GM19395 (cell line): Measurements from ENCODE around the gene TAF11L10.
"Not testable (repeated sequence)": the region's sequence is repeated elsewhere in the genome, so short reads cannot be mapped to it uniquely, and the experiment has no call there.

ENCODE experiments used
- ATAC-seq: cut with Tn5 transposase; IDR thresholded peaks from one replicate; pipeline ENCODE4 v1.9.1; 2021; ENCODE audit warnings: mild to moderate bottlenecking, moderate library complexity; ENCODE audit not compliant: unreplicated experiment

The TAF11L10 gene

DNA sequence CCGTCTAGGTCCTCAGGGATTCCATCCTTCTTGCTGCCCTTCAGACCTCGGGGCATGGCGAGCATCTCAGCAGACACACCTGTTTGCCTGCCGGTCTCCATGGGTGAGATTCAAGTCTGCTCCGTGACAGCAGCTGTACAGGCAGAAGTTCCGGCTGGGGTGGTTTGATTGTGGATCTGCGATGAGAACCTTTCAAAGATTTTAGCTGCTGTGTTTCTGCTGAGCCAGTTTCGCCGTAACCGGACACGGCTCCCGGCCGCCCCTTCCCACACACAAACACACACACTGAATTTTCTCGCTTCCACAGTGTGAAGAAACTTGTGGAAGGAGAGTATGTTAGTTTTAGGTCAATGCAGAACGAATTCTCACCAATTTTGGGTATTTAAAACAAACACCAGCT, at the start of gene TAF11L10:
TAF11L10 (minus strand) TSS at position 101 of the 400 bp plus-strand sequence.
- ATAC-seq: not testable (repeated sequence)

DNA sequence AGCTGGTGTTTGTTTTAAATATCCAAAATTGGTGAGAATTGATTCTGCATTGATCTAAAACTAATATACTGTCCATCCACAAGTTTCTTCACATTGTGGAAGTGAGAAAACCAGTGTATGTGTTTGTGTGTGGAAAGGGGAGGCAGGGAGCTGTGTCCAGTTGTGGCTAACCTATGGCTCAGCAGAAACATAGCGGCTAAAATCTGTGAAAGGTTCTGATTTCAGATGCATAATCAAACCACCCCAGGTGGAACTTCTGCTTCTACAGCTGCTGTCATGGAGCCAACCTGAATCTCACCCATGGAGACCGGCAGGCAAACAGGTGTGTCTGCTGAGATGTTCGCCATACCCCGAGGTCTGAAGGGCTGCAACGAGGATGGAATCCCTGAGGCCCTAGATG, 36.5 kb upstream of the TAF11L10 start, which contains the start of gene TAF11L14:
TAF11L14 (plus strand) TSS at position 301 of the 400 bp plus-strand sequence.
- no peak for ATAC-seq

DNA sequence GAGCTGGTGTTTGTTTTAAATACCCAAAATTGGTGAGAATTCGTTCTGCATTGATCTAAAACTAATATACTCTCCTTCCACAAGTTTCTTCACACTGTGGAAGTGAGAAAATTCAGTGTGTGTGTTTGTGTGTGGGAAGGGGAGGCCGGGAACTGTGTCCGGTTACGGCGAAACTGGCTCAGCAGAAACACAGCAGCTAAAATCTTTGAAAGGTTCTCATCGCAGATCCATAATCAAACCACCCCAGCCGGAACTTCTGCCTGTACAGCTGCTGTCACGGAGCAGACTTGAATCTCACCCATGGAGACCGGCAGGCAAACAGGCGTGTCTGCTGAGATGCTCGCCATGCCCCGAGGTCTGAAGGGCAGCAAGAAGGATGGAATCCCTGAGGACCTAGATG, 34.2 kb upstream of the TAF11L10 start, which contains the start of gene TAF11L13:
TAF11L13 (plus strand) TSS at position 301 of the 400 bp plus-strand sequence.
- not testable (repeated sequence) for ATAC-seq

- ATAC-seq: no peak
These were observed 28.1 kb upstream of the TAF11L10 start for GRCh38 chr5:17625686-17626085.

- no peak for ATAC-seq
These were observed 23.0 kb upstream of the TAF11L10 start for GRCh38 chr5:17620627-17621026.

- no peak for ATAC-seq
These were observed 21.7 kb upstream of the TAF11L10 start for GRCh38 chr5:17619354-17619753.

DNA sequence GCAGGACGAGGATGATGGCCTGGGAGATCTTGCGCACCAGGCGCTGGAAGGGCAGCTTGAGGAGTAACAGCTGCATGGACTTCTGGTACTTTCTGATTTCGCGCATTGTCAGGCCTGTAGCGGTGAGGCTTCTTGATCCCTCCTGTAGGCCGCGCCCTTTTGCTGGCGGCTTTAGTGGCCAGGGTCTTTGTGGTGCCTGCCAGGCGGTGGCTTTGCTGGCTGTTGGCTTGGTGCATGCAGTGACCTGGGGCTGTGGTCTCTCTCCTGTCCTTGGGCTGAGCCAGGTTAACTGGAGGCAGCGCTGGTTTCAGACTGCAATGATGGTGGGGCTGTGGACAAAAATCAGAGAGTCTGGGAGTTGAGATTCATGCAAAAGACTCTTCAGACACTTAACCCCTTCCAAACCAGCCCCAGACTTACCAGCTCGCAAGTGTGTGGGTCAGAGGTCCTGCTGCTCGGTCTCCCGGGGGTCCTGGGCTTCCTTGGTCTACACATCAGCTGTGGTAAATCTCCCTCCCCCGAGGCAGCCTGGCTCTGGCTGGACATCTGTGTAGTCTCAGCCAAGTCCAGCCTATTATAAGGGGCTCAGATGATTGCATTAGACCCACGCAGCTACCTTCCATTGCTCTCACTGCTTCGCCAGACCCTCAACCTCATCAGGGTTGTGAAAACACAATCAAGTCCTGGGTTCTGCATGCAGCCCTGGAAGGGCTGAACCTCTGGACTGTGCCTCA, 17.4 kb upstream of the TAF11L10 start:
- no peak for ATAC-seq

- ATAC-seq: not testable (repeated sequence)
These were observed 12.5 kb upstream of the TAF11L10 start, which contains the start of gene TAF11L12 for GRCh38 chr5:17610092-17610491. Gene TAF11L12 (plus strand): TSS chr5:17610392.

DNA sequence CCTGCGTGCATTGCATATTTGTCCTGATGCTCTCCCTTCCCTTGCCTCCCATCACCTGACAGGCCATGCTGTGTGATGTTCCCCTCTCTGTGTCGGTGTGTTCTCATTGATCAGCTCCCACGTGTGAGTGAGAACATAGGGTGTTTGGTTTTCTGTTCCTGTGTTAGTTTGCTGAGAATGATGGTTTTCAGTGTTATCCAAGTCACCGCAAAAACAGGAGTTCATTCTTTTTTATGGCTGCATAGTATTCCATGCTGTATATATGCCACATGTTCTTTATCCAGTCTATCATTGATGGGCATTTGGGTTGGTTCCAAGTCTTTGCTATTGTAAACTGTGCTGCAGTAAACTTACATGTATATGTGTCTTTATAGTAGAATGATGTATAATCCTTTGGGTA, 9.8 kb upstream of the TAF11L10 start:
- ATAC-seq: not testable (repeated sequence)

DNA sequence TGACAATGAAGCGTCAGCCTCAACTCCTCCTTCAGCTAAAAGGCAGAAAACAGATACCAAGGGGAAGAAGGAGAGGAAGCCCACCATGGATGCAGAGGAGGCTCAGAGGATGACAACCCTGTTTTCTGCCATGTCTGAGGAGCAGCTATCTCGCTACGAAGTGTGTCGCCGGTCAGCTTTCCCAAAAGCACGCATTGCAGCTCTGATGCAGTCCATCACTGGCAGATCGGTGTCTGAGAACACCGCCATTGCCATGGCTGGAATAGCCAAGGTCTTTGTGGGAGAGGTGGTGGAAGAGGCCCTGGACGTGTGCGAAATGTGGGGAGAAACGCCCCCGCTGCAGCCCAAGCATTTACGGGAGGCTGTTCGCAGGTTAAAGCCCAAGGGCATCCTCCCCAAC, 7.3 kb upstream of the TAF11L10 start:
- ATAC-seq: no peak

GRCh38 chr5:17603880-17604279, 6.3 kb upstream of the TAF11L10 start, which contains the start of gene TAF11L11:
Gene TAF11L11 (plus strand): TSS chr5:17604183.
- ATAC-seq: not testable (repeated sequence)

GRCh38 chr5:17594255-17594654, 3.4 kb downstream of the TAF11L10 start, which contains the start of gene TAF11L9:
Gene TAF11L9 (minus strand): TSS chr5:17594394.
- ATAC-seq: not testable (repeated sequence)

GRCh38 chr5:17590860-17591259, 6.8 kb downstream of the TAF11L10 start, which contains the start of gene TAF11L8:
Gene TAF11L8 (minus strand): TSS chr5:17590960.
- not testable (repeated sequence) for ATAC-seq

- ATAC-seq: not testable (repeated sequence)
These were observed 12.0 kb downstream of the TAF11L10 start, which contains the start of gene TAF11L7 for GRCh38 chr5:17585658-17586057. Gene TAF11L7 (minus strand): TSS chr5:17585758.
